ENCODE results near the gene FGD2.

DNA sequence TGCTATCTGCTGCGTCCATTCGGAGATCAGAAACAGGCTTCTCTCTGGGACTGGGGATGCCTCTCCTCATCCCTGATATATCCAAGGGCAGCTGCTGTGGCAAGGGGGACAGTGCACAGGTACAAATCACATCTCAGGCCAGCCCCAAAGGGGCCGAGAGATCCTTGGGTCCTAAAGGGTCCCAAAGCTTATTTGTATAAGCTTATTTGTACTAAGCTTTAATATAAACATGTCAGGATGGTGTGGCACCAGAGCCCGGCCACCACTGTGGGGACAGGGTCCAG, 45.3 kb downstream of the FGD2 start:
- no peak for TF ChIP-seq POLR2A (IDR thresholded peaks at IDR 0.05)
- TF ChIP-seq, protein P1, sequence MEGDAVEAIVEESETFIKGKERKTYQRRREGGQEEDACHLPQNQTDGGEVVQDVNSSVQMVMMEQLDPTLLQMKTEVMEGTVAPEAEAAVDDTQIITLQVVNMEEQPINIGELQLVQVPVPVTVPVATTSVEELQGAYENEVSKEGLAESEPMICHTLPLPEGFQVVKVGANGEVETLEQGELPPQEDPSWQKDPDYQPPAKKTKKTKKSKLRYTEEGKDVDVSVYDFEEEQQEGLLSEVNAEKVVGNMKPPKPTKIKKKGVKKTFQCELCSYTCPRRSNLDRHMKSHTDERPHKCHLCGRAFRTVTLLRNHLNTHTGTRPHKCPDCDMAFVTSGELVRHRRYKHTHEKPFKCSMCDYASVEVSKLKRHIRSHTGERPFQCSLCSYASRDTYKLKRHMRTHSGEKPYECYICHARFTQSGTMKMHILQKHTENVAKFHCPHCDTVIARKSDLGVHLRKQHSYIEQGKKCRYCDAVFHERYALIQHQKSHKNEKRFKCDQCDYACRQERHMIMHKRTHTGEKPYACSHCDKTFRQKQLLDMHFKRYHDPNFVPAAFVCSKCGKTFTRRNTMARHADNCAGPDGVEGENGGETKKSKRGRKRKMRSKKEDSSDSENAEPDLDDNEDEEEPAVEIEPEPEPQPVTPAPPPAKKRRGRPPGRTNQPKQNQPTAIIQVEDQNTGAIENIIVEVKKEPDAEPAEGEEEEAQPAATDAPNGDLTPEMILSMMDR (IDR thresholded peaks at IDR 0.05) = no peak
- no peak for TF ChIP-seq POLR2AphosphoS5 (IDR thresholded peaks at IDR 0.05)

Data from prostate gland (tissue), 2 donors.